RWPE2 (cell line): ENCODE measurements around the gene GPR62.

Experiments
- ATAC-seq: fragments of 200-7000 bp; cut with Tn5 transposase; 3 replicates; pipeline ENCODE4 v1.9.1; 2021; ENCODE audit warnings: low read depth
- DNase-seq: peaks from one replicate; pipeline ENCODE4 v3.0.0-alpha.2; 2020; ENCODE audit warnings: low spot score
- H3K27ac ChIP-seq: fragments of 450-650 bp; 2 replicates; pipeline ENCODE4 v1.5.1; 2017; ENCODE audit warnings: mild to moderate bottlenecking; ENCODE audit not compliant: poor library complexity, severe bottlenecking
- H3K27me3 ChIP-seq: fragments of 250-450 bp; sonication (Bioruptor Pico); 2 replicates; pipeline ENCODE4 v1.5.1; 2021; ENCODE audit warnings: mild to moderate bottlenecking, moderate library complexity; ENCODE audit not compliant: insufficient read depth, poor library complexity, severe bottlenecking
- H3K36me3 ChIP-seq: fragments of 250-450 bp; sonication (Bioruptor Pico); 2 replicates; pipeline ENCODE4 v1.5.1; 2020; ENCODE audit warnings: low read depth, mild to moderate bottlenecking, moderate library complexity
- H3K4me1 ChIP-seq: fragments of 250-450 bp; sonication (Bioruptor Pico); 2 replicates; pipeline ENCODE4 v1.5.1; 2021; ENCODE audit warnings: mild to moderate bottlenecking, moderate library complexity; ENCODE audit not compliant: insufficient read depth, poor library complexity, severe bottlenecking
- H3K4me3 ChIP-seq: fragments of 250-450 bp; sonication (Bioruptor Pico); 2 replicates; pipeline ENCODE4 v1.5.1; 2021; ENCODE audit warnings: mild to moderate bottlenecking, moderate library complexity; ENCODE audit not compliant: severe bottlenecking
- H3K9me3 ChIP-seq: fragments of 250-450 bp; sonication (Bioruptor Pico); 2 replicates; pipeline ENCODE4 v1.5.1; 2021; ENCODE audit warnings: mild to moderate bottlenecking, moderate library complexity; ENCODE audit not compliant: severe bottlenecking
- TF ChIP-seq, protein P1 (sequence below): fragments of 450-650 bp; IDR thresholded peaks from one replicate; pipeline ENCODE4 v1.5.1; 2017; ENCODE audit warnings: mild to moderate bottlenecking, moderate library complexity; ENCODE audit not compliant: poor library complexity, severe bottlenecking

Gene GPR62, protein sequence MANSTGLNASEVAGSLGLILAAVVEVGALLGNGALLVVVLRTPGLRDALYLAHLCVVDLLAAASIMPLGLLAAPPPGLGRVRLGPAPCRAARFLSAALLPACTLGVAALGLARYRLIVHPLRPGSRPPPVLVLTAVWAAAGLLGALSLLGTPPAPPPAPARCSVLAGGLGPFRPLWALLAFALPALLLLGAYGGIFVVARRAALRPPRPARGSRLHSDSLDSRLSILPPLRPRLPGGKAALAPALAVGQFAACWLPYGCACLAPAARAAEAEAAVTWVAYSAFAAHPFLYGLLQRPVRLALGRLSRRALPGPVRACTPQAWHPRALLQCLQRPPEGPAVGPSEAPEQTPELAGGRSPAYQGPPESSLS

DNA sequence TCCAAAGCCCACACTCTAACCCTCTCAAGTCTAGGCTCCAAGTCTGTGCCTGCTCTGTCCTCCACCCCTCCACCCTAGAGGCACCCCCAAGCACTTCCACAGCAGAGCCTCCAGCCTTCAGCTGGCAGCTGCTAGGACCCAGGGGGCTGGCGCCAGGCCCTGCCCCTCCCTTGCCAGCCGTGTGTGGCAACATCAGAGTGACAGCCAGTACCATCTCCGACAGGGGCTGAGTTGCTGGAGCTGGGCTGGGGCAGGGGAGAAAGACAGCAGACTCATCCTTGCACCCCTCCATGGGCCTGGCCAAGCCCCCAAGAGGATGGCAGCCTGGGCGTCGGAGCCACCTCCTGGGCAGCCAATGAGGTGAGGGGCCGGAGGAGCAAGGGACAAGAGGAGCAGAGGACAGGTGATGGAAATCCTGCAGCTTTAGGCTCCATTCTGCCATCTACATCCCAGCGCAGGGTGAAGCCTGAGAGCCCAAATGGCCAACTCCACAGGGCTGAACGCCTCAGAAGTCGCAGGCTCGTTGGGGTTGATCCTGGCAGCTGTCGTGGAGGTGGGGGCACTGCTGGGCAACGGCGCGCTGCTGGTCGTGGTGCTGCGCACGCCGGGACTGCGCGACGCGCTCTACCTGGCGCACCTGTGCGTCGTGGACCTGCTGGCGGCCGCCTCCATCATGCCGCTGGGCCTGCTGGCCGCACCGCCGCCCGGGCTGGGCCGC lies at the start of gene GPR62:
Gene GPR62 (plus strand): TSS at position 207 of the 718 bp plus-strand sequence. CDS start 272 bp downstream, at position 479.
- Histone ChIP-seq H3K4me1 (peaks cover 8% of the 10 kb centered on the region), H3K27me3 (no peaks in the 10 kb centered on the region), H3K4me3 (peak within 1 kb of the TSS; percentile 11), H3K27ac (peak within 1 kb of the TSS; percentile 10), H3K36me3 (no peaks in the 10 kb centered on the region), H3K9me3 (no peaks in the 10 kb centered on the region)
- DNase-seq = peak; percentile 52
- TF ChIP-seq, protein P1, sequence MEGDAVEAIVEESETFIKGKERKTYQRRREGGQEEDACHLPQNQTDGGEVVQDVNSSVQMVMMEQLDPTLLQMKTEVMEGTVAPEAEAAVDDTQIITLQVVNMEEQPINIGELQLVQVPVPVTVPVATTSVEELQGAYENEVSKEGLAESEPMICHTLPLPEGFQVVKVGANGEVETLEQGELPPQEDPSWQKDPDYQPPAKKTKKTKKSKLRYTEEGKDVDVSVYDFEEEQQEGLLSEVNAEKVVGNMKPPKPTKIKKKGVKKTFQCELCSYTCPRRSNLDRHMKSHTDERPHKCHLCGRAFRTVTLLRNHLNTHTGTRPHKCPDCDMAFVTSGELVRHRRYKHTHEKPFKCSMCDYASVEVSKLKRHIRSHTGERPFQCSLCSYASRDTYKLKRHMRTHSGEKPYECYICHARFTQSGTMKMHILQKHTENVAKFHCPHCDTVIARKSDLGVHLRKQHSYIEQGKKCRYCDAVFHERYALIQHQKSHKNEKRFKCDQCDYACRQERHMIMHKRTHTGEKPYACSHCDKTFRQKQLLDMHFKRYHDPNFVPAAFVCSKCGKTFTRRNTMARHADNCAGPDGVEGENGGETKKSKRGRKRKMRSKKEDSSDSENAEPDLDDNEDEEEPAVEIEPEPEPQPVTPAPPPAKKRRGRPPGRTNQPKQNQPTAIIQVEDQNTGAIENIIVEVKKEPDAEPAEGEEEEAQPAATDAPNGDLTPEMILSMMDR = no peak
- ATAC-seq = no peak

DNA sequence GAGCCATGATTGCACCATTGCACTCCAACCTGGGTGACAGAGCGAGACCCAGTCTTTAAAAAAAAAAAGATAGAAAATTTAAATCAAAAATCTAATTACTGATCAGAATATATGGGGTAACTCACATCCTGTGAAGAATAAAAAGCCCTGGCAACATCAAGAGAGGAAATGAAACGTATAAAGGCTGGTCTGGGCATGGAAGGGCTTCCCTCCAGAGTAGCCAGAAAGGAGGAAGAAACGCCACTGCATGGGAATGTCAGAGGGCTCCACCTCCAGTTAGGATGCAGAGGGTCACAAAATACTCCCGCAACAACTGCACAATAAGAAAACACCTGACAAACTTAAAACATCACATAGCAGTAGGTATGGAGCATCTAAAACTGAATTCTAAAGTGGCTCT lies 47.2 kb upstream of the GPR62 start:
- no peak overlapping the region for H3K4me3 ChIP-seq
- H3K4me1 ChIP-seq = no peaks in the 10 kb centered on the region
- ATAC-seq (peak; percentile 54; the same call in 2 of the 3 replicates), DNase-seq (no peak)
- TF ChIP-seq, protein P1 = no peak
- peaks cover 4% of the 10 kb centered on the region for H3K9me3 ChIP-seq
- no peaks in the 10 kb centered on the region for H3K36me3 ChIP-seq
- H3K27me3 ChIP-seq = no peaks in the 10 kb centered on the region
- H3K27ac ChIP-seq = peak overlapping the region; percentile 43

DNA sequence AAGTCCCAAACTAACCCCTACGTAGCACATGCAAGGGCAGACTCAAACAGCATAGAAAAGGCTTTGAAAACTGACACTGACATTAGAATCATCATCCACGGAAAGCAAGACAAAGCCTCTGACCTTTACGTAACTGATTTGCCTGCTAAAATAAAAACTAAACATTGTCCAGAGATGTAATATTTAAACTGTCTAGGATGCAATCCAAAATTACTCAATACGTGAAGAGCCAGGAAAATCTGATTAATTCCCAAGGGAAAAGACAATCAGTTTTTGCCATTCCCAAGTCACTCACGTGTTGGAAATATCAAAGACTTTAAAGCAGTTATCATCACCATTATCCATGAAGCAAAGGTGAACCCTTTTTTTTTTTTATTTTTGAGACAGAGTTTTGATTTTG lies 38.8 kb upstream of the GPR62 start:
- ATAC-seq = no peak
- Histone ChIP-seq H3K36me3 (no peaks in the 10 kb centered on the region), H3K27me3 (no peaks in the 10 kb centered on the region), H3K9me3 (no peaks in the 10 kb centered on the region), H3K27ac (no peak overlapping the region), H3K4me3 (no peak overlapping the region), H3K4me1 (no peaks in the 10 kb centered on the region)
- TF ChIP-seq, protein P1 = no peak
- no peak for DNase-seq

DNA sequence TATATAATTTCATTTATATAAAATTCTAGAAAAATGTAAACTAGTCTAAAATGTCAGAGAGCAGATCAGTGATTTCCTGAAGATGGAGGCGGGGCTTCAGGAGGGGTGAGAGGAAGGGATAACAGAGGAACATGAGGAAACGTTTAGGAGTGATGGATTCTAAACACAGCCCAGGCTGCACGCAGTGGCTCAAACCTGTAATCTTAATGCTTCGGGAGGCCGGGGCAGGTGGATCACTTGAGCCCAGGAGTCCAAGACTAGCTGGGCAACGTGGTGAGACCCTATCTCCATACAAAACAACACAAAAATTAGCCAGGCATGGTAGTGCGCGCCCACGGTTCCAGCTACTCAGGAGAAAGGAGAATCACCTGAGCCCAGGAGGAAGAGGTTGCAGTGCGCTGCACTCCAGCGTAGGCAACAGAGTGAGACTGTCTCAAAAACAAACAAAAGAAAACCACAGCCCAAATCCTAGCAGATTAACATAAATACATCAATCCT lies 34.1 kb upstream of the GPR62 start:
- DNase-seq = no peak
- TF ChIP-seq, protein P1 = no peak
- ATAC-seq = no peak

More for the DNA sequence above, 34.1 kb upstream of the GPR62 start:
- Histone ChIP-seq H3K4me3 (no peak overlapping the region), H3K36me3 (no peaks in the 10 kb centered on the region), H3K27me3 (no peaks in the 10 kb centered on the region), H3K4me1 (no peaks in the 10 kb centered on the region), H3K9me3 (no peaks in the 10 kb centered on the region), H3K27ac (no peak overlapping the region)
